Urothelium cell line (cell line): ENCODE data around the gene PRXL2B.
A peak's percentile ranks its signal among the peaks of the same experiment; 100 is the strongest.

Experiments
- DNase-seq: peaks from one replicate; pipeline ENCODE4 v3.0.0; 2011; ENCODE audit warnings: low spot score, mixed read lengths
- FAIRE-seq: peaks from 2 replicates; lab custom pipeline; 2011; peaks lifted over from hg19 to GRCh38; lab: Jason Lieb, UNC

The PRXL2B gene

DNA sequence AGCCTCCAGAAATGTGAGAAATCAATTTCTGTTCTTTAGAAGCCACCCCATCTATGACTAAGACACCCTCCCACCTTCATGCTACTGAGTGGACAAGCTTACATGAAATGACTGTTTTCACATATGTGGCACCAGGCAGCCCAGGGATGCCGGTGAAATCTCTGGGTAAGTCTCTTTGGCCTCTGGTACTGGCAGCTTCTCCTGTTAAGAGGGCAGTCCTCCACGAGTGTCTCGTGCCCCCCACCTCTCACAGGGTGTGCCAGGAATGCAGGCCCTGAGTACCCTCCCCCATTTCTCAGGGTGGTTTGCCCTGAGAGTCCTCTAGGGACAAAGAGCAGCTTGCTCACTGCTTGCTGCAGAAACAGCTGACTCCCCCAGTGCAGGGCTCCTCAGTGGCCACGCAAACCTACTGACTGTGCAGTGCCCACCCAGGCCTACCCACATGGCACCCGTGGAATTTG, 3.2 kb upstream of the PRXL2B start:
- FAIRE-seq, result no peak
- no peak for DNase-seq

DNA sequence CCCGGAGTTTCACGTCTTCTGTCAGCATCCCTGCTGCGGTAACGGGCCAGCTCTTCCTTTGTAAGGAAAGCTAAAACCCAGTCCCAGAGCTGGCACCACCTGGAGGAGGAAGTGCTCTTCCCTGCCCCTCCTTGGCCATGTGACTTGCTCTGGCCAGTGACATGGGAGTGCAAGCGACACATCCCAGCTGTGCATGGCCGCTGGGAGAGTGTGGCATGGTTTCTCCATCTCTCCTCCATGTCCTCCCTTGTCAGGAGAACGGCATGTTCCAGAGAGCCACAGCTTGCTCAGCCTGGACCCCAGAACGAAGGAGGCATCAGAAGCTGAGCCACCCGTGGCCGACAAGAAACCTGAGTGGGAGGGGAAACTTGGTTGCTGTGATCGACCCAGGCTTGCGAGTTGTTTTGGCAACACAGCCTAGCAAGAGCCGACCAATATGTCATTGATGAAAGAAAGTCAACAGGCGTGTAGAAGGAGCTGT, 2.7 kb upstream of the PRXL2B start:
- FAIRE-seq (no peak), DNase-seq (no peak)

DNA sequence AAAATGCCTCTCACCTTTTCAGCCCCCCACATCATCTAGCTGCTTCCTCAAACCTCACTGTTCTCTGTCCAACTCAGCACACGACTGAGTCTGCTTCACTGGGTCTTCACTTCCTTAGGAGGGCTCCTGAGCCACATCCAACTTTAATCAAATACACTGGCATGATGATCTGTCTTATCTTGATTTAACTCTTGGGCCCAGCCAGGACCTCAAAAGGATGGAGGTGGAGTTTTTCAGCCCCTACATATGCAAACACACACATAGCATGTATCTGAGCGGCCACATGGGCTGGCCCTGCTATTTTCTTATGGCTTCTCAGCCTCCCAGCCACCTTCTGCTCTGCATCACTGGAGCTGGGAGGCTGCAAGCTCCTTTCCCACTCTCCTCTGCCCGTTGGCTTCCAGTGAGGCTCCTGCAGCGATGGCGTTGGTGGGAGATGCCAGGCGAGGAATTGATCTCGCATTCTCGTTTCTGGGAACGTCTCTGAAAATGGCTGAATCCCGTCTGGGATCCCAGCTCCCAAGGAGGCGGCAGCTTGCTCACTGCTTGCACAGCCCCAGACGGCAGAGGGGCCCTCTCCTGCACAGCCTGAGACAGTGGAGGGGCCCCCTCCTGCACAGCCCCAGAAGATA, 1.8 kb upstream of the PRXL2B start:
- DNase-seq (no peak), FAIRE-seq (no peak)

DNA sequence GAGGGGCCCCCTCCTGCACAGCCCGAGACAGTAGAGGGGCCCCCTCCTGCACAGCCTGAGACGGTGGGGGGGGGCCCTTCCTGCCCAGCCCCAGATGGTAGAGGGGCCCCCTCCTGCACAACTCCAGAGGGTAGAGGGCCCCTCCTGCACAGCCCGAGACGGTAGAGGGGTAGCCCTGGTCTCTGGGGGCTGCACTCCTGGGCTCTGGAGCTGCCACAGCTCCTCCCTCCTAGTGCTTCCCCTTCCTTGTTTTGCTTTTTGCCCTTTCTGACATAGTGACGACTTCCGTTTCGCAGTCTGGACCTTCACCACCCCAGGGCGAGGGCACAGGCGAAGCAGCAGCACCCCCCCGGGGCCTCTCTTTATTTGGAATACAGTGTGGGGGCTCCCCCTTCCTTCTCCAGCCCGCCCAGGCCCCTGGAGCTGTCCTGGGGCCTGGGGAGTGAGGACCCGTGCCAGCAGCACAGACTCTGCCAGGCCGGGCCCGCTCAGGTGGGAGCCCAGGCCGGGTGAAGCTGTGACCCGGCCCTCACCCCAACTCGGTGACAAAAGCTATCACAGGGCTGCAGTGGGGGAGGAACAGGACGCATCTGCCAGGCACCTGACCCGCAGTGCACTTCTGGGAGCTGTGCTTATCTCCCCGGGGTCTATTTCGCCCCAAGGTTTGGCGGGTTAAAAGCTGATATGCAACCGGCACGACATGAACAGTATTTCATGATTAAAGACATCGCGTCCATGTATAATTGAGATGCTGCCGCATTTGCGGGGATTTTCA, 1.1 kb upstream of the PRXL2B start:
- no peak for FAIRE-seq

DNA sequence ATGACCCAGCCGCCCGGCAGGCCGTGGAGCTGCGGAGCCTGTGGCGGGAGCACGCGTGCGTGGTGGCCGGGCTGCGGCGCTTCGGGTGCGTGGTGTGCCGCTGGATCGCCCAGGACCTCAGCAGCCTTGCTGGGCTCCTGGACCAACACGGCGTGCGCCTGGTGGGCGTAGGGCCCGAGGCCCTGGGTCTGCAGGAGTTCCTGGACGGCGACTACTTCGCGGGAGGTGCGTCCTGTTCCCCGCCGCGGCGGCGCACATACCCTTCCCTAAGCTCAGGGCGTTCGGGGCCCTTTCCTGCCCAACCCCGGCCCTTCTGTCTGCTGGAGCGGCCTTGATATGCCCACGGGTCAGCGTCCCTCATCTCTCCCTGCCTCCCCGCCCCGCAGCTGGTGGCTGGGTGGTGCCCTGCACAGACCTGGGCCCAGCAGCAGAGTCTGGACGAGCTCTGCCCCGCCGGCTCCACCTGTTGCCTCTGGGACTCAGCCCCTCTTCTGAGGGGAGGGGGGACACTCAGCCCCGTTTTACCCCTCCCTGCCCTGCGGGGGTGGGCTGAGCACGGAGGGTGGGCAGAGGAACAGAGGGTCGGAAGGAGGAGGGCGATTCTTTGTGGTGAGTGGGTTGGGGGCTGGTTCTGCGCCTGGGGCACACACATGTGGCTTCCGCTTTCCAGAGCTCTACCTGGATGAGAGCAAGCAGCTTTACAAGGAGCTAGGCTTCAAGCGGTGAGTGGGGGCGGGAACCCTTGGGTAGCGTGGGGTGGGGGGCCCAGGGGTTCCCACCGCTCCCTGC, 688 bp downstream of the PRXL2B start:
- FAIRE-seq, result no peak
- no peak for DNase-seq

More for the DNA sequence above, 1.1 kb upstream of the PRXL2B start:
- peak; percentile 35 for DNase-seq

DNA sequence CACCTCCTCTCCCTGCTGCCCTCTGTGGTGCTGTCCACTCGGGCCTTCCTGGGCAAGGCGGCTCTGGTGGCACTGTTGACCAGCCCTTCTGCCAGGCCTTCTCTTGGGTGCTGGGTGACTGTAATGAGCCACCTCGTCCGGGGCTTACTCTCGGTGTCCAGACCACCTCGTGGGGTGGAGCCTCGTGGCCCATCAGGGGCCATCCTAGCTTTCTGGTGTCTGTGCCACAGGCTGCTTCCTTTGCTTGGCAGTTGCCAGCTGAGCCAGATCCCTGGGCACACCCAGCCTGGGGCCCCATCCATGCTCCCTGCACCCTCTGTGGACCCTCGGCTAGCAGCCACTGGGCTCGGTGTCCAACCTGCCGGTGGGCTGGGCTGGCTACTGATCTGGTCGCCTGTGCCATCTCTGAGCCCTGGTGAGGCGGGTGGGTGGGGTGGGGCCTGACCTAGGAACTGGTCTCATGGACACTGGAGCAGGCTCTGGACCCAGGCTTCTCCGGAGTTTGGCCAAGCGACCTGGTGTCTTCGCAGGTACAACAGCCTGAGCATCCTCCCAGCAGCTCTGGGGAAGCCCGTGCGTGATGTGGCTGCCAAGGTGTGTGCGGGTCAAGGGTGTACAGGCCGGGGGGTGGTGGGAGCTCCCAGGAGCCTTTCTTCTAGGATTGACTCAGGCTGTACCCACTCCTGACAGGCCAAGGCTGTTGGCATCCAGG, 1.4 kb downstream of the PRXL2B start:
- no peak for FAIRE-seq
- no peak for DNase-seq

DNA sequence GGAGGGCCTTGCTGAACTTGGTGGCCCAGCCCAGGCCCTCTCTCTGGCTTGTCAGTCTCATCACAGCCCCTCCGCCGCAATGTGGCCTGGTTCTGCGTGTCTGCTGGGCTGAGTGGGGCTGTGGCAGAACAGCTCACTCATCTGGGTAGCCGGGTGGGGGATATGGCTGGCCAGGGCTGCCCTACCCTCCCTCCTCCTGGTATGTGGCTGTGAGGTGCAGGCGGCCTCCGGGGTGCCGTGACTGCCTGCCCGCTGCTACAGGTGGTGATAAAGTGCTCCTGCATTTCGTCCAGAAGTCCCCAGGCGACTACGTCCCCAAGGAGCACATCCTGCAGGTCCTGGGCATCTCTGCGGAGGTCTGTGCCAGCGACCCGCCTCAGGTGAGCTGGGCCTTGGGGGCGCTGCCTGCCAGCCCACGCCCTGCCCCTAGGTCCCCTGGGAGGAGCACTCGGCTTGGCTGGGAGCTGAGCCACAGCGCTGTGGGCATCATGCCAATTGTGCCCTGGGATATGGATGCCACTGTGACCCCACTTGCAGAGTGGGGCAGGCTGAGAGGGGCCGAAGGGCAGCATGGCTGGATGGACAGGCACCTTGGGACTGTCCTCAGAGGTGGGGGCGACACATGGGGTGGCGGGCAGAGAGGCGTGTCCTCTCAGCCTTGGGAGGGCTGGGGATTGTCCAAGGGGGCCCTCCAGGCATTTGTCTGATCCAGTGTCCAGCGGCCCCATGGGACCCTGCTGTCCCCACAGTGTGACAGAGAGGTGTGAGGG, 2.3 kb downstream of the PRXL2B start:
- FAIRE-seq (no peak), DNase-seq (no peak)

DNA sequence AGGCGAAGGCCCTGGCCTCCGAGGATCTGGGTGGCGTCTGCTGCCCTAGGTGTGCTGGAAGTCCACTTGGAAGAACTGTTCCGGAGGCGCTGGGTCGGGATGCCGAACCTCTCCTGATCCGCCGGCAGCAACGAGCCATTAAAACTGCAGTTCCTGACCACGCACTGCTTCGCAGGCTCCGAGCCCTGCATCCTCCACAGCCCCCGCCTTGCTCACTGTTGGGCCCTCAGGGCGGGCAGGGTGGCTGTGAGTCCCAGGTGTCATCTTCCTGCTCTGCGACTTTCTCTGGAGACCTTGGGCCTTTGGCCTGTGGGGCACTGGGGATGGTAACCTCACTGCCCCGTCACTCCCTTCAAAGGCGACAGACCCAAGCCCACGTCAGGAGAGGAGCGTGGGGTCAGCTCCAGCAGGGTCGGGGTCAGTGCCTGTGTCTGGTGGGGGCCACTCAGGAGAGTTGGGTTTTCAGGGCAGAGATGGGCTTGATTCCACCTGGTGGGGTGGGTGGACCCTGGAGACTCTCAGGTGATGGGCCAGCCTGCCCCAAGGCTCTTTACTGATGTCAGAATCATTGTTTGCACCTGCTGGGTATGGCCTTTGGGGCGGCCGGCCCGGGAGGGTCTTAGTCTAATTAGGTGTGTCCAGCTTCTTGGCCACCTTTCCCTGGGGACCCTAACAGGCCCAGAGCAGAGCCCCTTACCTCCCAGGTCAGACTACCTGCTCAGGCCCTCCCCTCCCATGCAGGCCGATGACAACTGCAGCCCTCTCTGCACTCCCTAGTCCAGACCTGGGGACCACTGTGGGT, 3.1 kb downstream of the PRXL2B start:
- DNase-seq, result no peak
- no peak for FAIRE-seq

DNA sequence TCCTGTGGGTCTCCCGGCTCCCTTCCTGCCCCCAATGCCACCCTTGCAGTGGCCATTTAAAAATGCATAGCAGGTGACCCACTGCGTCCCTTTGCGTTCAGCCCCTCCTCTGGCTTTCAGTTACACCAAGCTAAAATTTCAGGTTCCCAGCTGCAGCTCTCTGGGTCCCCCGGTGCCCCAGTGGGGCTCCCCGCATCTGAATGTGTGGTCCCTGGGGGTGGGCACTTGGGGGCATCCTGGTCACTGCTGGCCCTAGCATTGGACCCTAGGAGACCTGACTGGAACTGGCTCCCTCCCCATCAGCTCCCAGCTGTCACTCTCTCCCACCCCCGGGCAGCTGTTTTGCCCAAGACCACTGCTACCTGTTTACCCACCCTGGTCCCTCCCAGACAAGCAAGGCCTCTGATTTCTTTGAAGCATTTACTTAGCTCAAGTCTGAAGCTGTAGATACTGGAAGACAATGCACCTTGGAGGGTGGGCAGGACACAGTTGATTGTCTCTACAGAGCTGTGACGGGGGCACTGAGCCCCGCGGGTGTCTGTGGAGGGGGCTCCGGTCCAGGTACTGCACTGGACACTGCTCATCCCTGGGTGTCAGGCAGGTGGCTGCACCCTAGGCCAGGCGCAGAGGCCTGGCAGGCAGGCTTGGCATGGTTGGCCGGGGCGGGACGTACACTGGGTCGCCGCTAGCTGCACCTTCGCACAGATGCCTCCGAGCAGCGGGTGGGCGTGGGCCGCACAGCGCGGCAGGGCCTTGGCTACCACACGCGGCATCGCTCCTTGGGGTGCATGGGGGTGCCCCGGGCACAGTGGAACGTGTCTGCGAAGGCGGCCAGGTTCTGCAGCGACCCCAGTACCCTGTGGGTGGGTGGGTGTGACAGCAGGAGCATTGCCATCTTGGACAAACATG, 3.9 kb downstream of the PRXL2B start:
- FAIRE-seq, result no peak
- no peak for DNase-seq

DNA sequence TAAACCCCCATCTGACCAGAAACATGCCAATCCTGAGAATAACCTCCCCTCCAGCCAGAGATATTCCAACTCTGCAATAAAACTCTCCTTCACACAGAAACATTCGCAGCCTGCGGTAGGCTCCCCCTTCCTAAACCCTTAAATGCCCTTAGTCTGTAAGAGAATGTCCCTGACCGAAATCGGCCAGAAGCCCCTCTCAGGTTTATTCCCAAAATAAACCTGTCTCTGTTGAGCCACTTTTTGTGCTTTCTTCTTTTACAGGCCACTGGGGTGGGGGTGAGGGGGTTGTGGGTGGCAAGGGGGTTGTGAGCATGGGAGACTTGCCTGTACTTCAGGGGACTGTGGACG, 4.6 kb downstream of the PRXL2B start:
- DNase-seq (no peak), FAIRE-seq (no peak)

DNA sequence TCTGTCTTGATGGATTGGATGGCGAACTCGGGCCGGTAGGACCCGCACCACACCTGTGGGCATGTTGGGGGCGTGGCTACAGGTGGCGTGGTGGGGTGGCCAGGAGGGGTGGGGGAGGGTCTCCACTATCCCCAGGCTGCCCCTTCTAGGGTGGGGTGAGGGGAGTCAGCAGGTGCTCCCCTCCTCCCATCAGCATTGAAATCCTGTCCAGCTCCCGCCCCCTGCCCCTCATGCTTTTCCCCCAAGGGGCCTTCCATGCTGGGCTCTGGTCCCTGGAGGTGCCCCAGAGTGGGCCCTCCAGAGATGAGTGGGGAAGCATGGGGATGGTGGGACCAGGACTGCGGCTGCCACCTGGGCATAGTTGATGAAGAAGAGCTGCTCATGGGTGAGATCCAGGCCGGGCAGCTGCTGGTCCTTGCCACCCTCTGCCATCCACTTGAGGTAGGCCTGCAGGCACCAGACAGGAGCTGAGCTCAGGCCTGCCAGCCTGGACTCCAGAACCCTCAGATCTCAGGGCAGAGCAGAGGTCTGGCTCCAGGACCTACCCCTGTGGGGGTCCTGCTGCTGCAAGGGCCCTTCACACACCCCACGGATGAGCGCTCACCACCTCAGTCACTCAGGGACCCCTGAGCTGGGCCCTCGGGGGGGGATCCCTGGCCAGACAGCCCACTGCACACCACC, 5.1 kb downstream of the PRXL2B start:
- DNase-seq, result no peak
- no peak for FAIRE-seq

DNA sequence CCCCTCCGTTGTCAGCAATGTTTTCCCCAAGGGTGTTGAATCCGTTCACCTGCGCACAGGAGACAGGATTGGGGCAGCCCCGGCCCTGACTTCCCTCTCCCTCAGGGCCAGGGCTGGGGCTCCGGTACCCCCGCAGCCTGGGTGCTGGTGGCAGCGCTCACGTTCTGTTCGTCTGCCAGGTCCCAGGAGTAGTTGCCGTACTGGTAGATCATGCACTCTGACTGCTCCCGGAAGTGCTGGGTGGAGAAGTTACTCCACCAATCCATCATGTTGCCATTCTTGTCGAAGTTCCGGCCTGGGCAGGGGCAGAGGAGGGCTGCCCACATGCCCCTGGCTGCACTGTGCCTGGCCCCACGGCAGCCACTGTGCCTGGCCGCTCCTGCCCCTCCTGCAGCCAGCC, 6.1 kb downstream of the PRXL2B start:
- no peak for DNase-seq
- no peak for FAIRE-seq

DNA sequence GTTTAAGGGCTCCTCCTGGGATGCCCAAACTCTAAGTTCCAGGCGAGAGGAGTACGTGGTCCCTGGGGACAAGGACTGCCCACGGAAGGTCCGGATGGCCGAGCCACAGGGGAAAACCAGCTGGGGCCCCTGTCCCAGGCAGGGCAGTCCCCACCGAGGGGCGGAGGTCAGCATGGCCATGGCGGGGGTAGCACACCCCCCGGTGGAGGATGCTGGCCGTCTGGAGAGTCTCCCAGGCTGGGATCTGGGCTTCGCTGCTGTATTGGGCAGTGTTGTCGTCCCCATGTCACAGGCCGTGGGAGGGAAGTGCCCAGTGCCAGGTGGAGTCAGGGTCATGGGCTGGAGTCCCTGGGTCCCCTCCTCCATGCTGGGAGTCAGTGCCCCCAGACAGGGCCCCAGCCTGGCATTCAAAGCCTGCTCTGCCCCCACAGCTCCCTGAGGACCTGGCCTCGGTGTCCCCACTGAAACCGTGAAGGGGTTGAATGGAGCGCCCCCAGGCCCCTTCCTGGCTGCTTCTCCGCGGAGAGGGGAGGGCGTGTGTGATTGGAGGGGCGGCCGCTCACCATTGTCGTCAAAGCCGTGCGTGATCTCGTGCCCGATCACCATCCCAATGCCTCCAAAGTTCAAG, 6.8 kb downstream of the PRXL2B start:
- DNase-seq (no peak), FAIRE-seq (no peak)

DNA sequence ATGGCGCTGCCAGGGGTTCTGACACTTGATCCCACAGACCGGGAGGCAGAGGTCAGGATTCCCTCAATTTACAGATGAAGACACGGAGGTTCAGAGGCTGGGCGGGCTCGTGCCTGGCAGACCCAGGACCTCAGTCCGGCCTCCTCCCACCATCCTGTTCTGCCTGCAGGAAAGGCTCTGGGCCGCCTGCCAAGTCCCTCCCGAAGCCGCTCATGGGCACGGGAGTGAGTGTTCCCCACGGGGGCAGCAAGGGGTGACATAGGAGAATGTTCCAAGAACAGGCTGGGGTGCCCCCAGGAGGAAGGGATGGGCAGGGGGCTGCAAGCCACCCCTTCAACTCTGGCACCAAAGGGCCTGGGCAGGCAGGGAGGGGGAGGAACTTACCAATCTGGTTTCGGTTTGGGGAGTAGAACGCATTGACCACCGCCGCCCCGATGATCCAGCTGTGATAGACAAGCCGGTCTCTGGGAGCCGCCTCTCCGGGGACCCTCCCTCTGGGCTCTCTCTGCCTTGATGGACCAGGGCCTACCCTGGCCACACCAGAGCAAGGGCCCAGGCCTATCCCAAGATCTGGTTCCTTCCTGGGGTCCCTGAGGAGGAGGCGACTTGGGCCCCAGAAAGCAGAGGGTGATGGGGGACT, 7.5 kb downstream of the PRXL2B start:
- DNase-seq (no peak), FAIRE-seq (no peak)

DNA sequence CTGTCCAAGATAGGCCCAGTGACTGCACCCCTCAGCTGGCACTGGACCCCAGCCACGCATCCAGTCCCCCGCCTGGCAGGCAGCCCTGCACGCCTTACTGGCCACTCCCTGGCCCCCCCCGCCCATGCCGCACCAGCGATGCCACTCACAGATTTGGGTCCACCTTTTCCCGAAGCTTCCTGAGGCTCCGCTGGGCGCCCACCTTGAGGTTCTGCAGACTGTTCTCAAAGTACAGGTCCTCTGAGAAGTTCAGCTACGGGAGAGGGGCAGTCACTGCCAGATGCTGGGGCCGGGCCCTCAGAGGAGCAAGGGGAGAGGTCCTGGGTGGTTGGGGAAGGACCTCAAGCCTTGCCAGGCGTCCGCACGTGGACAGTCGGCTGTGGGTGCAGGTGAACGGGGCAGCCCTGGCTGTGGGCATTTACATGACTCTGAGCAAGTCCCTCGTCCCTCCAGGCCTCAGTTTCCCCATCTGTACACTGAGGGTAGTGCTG, 8.1 kb downstream of the PRXL2B start:
- DNase-seq (no peak), FAIRE-seq (no peak)

DNA sequence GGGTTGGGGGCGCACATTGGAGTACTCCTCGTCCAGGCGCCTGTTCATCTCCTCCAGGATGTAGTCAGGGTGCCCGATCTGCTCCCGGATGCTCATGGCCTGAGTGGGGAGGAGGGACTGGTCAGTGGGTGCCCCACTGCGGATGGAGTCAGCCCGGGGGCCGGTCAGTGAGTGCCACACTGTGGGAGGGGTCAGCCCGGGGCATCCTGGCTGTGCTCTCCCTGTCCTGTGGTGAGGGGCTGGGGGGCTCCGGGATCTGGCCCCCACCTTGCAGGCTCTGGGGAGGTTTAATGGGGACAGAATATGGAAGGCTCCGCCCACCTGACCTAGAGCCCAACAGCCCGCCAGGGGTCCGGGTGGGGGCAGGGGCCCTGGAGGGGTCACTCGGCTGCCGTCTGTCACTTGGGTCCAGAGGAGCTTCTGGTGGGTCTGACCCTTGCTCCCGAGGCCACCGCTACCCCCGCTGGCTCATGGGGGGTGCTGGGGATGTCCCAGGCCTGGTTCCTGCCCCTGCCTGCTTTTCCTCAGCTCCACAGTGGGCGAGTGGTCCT, 8.8 kb downstream of the PRXL2B start:
- FAIRE-seq (no peak), DNase-seq (no peak)
